HL-60 (cell line): ENCODE measurements around the gene CEP350.

Experiments
- DNase-seq, 2 experiments: peaks; one replicate each; pipeline ENCODE4 v3.0.0-alpha.2; 2010 to 2020; ENCODE audit warnings: low read depth in 1 of 2, low spot score in 1 of 2
- H3K27ac ChIP-seq: fragments of 250-450 bp; sonication (Bioruptor Pico); replicated peaks from 2 replicates; pipeline ENCODE4 v1.5.1; 2020; ENCODE audit warnings: mild to moderate bottlenecking, moderate library complexity
- H3K27me3 ChIP-seq: fragments of 250-450 bp; sonication (Bioruptor Pico); 2 replicates; pipeline ENCODE4 v1.5.1; 2021; ENCODE audit warnings: mild to moderate bottlenecking, moderate library complexity; ENCODE audit not compliant: insufficient read depth, poor library complexity, severe bottlenecking
- H3K4me3 ChIP-seq: replicated peaks from 2 replicates; pipeline ENCODE4 v1.5.1; 2011; ENCODE audit warnings: mild to moderate bottlenecking, control low read depth, low read length; ENCODE audit not compliant: insufficient read depth
- GABPA ChIP-seq: IDR thresholded peaks from 2 replicates; pipeline ENCODE4 v1.6.1; 2012; ENCODE audit warnings: low read depth
- POLR2AphosphoS5 ChIP-seq: IDR thresholded peaks from 2 replicates; pipeline ENCODE4 v1.6.1; 2012; ENCODE audit warnings: low read depth
- SPI1 ChIP-seq: IDR thresholded peaks from 2 replicates; pipeline ENCODE4 v1.6.1; 2012; ENCODE audit warnings: low read depth, mild to moderate bottlenecking, borderline replicate concordance
- TF ChIP-seq, protein P1 (sequence below): IDR thresholded peaks from 2 replicates; pipeline ENCODE4 v1.6.1; 2012; ENCODE audit warnings: low read depth; ENCODE audit not compliant: insufficient replicate concordance
- TF ChIP-seq, protein P2 (sequence below): IDR thresholded peaks from one replicate; pipeline ENCODE4 v1.5.1; 2011; ENCODE audit warnings: low read length, control low read depth, inconsistent platforms; ENCODE audit not compliant: insufficient read depth

The CEP350 gene

DNA sequence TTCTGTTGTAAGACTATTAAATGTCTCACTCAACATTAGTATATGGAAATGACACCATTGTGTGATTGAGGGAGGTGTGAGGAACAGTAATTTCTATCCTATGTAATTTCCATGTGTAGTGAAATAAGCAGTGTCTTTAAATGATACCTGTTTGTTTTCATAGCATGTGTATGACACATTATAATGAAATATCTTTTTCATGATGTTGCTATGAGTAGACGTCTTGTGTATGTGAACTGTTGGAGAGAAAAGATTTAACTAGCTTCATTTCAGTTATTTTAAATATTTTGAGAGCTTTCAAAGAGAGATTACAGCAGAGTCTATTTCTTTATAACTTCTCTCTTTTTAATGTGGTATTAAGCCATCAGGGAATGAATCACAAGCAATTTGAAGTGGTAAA, 128.6 kb downstream of the CEP350 start:
- TF ChIP-seq SPI1, result no peak
- TF ChIP-seq, protein P1, sequence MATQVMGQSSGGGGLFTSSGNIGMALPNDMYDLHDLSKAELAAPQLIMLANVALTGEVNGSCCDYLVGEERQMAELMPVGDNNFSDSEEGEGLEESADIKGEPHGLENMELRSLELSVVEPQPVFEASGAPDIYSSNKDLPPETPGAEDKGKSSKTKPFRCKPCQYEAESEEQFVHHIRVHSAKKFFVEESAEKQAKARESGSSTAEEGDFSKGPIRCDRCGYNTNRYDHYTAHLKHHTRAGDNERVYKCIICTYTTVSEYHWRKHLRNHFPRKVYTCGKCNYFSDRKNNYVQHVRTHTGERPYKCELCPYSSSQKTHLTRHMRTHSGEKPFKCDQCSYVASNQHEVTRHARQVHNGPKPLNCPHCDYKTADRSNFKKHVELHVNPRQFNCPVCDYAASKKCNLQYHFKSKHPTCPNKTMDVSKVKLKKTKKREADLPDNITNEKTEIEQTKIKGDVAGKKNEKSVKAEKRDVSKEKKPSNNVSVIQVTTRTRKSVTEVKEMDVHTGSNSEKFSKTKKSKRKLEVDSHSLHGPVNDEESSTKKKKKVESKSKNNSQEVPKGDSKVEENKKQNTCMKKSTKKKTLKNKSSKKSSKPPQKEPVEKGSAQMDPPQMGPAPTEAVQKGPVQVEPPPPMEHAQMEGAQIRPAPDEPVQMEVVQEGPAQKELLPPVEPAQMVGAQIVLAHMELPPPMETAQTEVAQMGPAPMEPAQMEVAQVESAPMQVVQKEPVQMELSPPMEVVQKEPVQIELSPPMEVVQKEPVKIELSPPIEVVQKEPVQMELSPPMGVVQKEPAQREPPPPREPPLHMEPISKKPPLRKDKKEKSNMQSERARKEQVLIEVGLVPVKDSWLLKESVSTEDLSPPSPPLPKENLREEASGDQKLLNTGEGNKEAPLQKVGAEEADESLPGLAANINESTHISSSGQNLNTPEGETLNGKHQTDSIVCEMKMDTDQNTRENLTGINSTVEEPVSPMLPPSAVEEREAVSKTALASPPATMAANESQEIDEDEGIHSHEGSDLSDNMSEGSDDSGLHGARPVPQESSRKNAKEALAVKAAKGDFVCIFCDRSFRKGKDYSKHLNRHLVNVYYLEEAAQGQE, result no peak
- no peak for TF ChIP-seq POLR2AphosphoS5
- no peak for TF ChIP-seq GABPA
- TF ChIP-seq, protein P2, sequence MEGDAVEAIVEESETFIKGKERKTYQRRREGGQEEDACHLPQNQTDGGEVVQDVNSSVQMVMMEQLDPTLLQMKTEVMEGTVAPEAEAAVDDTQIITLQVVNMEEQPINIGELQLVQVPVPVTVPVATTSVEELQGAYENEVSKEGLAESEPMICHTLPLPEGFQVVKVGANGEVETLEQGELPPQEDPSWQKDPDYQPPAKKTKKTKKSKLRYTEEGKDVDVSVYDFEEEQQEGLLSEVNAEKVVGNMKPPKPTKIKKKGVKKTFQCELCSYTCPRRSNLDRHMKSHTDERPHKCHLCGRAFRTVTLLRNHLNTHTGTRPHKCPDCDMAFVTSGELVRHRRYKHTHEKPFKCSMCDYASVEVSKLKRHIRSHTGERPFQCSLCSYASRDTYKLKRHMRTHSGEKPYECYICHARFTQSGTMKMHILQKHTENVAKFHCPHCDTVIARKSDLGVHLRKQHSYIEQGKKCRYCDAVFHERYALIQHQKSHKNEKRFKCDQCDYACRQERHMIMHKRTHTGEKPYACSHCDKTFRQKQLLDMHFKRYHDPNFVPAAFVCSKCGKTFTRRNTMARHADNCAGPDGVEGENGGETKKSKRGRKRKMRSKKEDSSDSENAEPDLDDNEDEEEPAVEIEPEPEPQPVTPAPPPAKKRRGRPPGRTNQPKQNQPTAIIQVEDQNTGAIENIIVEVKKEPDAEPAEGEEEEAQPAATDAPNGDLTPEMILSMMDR, result no peak
- Histone ChIP-seq H3K27me3 (no peaks in the 10 kb centered on the region), H3K27ac (no peak overlapping the region), H3K4me3 (no peak overlapping the region)
- no peak for DNase-seq

DNA sequence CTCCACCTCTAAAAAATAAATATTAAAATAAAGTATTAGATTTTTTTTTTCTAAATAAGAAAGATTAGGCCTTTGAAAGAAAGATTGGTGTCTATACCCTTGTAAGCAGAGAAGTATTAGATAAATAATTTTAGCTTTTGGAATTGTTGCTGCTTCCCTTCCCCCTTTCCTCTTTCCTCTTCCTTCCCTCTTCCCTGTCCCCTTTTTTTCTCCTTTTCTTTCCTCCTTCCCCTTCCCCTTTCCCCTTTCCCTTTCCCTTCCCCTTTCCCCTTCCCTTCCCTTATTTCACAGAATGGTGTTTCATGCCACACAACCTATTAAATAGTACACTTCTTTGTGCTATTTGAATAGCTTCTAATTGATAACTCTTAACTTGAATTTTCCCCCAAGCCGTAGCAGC, 130.3 kb downstream of the CEP350 start:
- no peak for TF ChIP-seq GABPA
- no peak for TF ChIP-seq SPI1
- TF ChIP-seq, protein P1, result no peak
- TF ChIP-seq POLR2AphosphoS5, result no peak
- TF ChIP-seq, protein P2, result no peak
- H3K27me3 ChIP-seq, result no peaks in the 10 kb centered on the region
- no peak overlapping the region for H3K4me3 ChIP-seq
- no peak overlapping the region for H3K27ac ChIP-seq
- DNase-seq, result no peak

DNA sequence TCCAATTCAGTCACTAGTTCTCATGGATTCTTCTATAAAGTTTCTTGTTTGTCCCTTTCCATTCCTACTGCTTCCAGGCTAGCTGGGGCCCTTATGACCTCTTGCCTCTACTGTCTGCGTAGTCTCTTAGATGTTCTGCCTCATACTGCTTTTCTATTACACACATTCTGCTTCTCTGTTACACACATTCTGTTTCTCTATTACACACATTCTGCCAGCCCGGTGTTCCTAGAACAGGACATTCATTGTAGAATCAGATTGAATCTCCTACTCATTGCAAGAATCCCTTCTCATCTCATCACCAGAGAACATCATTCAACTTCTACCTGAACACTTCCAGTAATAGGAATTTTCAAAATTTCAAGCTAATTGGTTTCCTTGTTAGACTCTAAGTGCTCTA, 130.7 kb downstream of the CEP350 start:
- Histone ChIP-seq H3K27ac (no peak overlapping the region), H3K4me3 (no peak overlapping the region), H3K27me3 (no peaks in the 10 kb centered on the region)
- no peak for DNase-seq
- no peak for TF ChIP-seq SPI1
- TF ChIP-seq, protein P1, result no peak
- TF ChIP-seq POLR2AphosphoS5, result no peak
- TF ChIP-seq, protein P2, result no peak
- TF ChIP-seq GABPA, result no peak
